Cerebellar cortex (tissue), 1 donor: Measurements from ENCODE around the gene CHST3.
A peak's percentile ranks its signal among the peaks of the same experiment; 100 is the strongest.
"Not testable (repeated sequence)": the region's sequence is repeated elsewhere in the genome, so short reads cannot be mapped to it uniquely, and the experiment has no call there.

Experiments used
- DNase-seq: peaks from one replicate; pipeline ENCODE4 v3.0.0-alpha.2; 2015; ENCODE audit warnings: low spot score

The CHST3 gene

DNA sequence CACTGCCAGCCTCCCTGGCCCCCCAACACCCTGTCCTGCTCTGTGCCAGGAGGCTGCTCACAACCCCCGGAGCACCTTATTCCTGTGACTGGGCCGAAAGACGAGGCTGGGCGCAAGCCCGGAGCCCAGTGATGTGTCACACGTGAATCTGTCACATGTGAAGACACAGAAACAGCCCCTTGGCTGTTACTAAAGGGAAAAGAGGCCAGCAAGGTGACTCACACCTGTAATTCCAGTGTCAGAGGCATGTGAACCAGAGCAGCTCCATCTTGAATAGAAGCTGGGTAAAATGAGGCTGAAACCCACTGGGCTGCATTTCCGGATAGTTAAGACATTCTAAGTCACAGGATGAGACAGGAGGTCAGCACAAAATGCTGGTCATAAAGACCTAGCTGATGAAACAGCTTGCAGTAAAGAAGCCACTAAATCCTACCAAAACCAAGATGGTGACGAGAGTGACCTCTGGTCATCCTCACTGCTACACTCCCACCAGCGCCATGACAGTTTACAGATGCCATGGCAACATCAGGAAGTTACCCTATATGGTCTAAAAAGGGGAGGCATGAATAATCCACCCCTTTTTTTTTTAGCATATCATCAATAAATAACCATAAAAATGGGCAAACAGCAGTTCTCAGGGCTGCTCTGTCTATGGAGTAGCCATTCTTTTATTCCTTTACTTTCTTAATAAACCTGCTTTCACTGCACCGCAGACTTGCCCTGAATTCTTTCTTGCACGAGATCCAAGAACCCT, 68.4 kb downstream of the CHST3 start:
- not testable (repeated sequence) for DNase-seq

DNA sequence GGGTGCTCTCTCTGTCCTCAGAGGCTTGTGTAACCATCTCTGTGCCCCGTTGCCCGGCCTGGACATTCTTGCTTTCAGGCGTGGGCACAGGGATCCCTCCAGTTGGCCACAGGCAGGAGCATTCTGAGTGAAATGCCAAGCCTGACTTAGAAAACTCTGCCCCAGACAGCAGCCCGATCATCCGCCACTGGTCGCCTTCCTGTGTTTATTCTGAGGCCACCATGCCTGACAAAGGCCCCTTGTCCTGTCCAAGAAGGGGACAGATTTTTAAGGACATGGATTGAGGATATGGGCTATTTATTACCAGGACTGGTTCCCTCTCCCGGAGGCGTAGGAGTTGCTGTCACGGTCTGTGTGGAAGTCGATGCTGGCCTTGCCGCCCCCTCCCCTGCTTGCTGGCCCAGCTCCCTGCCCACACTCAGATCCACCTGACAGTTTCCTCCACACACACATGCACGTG, 69.9 kb downstream of the CHST3 start:
- DNase-seq: no peak

DNA sequence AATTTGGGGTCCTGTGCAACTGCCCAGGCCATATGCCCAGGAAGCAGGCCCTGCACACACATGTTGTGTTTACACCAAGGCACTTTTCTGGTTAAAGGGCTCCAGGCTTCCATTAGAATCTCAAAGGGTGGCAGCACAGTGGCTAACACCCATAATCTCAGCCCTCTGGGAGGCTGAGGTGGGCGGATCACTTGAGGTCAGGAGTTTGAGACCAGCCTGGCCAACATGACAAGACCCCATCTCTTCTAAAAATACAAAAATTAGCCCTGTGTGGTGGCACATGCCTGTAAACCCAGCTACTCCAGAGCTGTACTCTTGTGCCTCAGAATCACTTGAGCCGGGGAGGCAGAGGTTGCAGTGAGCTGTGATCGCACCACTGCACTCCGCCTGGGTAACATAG, 70.6 kb downstream of the CHST3 start:
- DNase-seq: no peak

DNA sequence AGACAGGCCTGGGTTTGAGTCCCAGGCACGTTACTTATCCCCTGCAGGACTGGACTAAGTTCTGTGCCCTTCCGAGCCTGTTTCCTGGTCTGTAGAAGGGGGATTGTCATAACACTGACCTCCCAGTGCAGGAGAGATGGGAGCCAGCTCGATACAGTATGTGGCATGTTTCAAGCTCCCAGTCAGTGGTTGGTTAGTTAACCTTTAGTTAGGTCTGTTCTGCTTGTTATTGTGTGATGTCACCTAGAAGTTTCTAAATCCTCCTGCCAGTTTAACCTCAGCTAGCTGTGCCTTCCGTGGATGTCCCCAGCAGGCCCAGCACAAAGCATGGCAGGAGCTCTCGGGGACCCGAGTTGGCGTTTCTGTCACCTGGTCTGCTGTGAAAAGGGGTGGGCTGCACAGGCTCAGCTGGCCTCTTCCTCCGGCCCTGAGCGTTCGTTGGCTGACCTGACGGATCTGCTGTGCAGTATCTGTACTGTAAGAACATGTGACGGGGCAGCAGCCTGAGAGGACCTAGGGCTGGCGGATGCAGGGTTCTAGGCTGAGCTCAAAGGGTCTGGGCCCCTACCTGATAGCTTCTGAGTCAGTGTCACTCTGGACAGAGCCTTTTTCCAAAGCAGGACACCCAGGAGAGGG, 71.2 kb downstream of the CHST3 start:
- no peak for DNase-seq

DNA sequence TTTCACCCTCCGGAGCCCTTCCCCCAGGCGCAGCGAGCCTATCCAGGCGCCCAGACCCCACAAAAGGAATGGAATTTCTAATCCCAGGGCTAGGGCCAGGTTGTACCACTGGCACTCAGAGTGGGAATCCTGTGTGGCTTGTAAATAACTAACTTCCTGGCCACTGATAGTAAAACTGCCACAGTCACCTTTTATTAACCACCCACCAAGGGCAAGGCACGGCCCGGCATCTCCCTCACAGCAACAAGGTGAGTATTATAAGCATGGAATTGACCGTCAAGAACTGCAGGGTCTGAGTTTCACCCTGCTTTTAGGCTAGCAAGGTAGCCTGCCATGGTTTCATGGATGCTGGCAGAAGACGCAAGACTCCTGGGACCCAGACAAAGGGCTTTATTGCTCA, 73.1 kb downstream of the CHST3 start:
- DNase-seq: no peak

DNA sequence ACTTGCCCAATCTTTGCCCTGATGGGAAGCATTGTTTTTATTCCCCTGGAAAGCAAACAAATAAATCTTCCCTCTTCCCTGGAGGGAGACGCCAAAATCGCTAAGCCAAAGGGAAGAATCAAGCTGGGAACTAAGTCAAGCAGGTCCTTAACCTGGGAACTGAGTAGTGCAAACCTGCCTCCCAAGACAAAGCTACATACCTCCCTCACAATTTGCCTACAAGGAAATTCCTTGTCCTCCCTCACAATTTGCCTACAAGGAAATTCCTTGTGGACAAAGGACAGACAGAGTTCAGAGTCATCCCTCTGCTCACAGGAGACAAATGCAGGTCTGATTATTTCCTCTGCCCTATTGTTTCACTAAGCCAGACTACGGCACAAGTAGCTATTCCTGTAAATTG, 73.6 kb downstream of the CHST3 start:
- no peak for DNase-seq

DNA sequence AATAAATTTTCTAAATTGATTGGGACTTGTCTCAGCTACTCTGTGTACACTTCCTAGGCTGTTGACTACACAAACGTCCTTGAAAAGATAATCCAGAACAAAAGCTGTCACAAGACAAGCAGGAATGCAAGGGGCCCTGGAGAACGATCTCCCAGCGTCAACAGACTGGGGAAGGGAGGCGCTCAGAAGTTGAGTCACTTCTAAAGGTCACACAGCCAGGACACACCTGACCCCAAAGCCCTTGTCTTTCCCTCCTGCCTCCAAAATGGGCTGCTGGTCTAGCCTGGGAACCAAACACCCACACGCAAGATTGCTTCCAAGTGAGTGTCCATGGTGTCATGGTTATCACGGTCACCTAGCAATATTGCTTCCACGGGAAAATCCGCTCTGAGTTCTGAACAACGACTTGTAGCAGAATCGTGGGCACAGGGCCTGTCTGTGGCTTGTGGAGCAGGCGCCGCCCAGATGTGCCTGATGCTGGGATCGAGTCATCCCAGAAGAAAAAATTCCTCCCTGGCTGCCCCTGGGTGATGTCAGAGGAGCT, 74.3 kb downstream of the CHST3 start:
- DNase-seq: no peak

DNA sequence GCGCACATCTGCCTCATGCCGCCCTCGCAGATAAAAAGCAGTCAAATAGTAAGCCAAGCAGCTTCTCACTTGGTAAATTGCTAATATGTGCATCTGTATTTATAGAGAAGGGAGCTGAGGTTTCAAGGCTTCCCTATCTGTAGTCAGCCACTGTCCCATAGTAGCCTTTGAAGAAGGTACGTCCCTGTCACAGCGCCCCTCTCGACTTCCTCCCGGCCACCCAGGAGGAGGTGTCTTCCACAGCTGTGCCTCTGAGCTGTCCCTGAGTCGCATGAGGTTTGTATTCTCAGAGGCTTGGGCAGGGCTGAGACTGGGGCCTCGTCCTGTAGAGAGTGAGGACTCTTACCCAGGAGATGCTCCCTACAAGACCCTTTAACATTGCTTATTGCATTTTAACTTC, 75.2 kb downstream of the CHST3 start:
- no peak for DNase-seq

DNA sequence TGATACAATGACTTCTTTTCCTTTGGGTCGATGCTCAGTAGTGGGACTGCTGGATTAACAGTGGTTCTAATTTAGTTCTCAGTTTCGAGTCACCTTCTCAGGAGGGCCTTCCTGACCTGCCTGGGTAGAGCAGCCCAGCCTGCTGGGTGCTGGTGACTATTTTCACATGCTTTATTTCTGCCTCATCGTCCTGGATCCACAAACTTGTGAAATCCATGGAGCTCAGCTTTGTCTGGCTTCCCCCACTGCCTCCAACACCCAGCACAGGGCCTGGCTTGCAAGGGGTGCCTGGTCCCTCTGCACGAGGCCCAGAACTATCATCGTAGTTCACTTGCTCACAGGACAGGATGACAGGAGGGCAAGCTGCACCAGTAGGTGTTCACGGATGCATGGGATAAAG, 77.3 kb downstream of the CHST3 start:
- no peak for DNase-seq

DNA sequence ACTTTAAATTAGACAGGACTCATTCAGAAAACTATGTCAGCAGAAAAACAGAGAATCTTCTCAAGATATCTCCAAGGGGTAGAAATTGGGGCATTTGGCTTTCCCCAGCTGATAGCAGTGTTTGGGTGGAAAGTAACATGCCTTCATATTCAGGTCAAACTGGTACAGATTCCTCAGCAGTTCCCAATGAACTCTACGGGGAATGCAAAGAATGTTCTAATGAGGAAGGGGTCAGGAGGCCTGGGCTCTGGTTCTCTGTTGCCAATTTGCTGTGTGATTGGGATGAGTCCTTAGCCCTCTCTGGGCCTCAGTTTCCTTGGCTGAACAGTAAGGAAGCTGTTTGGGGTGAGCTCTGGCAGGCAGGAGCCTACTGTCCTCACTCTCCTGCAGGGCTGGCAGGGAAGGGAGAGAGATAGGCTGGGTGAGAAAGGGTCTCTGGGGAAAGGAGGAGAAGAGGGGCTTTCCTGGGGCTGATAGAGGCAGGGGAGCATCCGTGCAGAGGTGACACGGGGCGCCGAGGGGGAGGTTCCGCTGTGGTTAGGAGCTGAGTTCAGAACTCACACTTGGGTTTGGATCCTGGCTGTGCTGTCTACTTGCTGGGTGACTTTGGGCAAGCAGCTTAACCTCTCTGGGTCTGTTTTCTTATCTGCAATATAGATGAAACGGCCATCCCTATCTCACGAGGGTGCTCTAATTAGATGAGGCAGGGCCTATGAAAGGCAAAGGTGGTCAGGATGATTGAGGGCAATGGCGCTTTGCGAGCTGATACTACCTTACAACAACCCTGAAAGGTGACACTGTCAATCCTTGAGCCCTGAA, 79.0 kb downstream of the CHST3 start:
- no peak for DNase-seq

DNA sequence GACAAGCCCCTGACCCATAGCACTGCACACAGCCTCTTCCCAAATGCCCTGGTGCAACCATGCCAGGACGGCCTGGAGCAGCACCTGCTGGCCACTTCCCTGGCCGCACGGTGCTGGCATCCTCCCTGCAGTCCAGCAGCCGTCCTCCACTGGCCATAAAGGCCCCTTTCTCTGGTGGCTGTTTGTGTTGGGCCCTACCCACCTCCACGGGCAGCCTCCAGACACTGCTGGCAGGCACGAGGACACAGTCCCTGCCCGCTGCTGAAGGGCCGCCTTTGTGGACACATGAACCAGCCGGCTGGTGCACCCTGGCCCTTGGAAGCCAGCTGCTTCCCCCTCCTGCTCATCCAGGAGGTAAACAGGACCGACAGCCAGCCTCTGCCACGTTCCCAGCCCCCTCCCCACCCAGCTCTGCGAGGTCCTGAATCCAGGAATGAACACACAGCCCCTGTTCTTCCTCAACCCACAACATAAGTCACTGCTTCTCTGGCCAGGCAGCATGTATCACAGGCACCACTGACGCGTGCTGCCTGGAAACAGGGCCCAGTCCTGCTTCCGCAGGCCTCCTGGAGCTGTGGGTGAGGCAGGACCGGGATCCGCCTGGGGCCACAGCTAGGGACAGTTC, 80.3 kb downstream of the CHST3 start:
- DNase-seq: peak; percentile 64

DNA sequence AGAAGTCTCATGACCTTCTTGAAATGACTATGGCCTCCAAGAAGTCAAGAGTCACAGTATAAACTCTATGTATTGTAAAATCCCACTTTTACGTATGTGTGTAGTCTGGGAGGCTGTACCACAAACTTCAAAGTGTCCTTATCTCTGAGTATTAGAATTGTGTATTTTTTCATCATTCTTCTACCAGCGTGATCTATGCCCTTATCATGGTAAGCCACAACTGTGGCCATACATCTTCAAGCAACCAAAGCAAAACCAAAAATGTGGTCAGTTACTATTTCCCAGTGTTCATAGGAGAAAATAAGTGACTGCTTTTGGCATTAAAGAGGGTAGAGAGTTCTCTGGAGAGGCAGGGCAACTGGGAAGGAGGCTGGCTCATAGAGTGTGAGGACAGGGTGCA, 81.4 kb downstream of the CHST3 start:
- no peak for DNase-seq

DNA sequence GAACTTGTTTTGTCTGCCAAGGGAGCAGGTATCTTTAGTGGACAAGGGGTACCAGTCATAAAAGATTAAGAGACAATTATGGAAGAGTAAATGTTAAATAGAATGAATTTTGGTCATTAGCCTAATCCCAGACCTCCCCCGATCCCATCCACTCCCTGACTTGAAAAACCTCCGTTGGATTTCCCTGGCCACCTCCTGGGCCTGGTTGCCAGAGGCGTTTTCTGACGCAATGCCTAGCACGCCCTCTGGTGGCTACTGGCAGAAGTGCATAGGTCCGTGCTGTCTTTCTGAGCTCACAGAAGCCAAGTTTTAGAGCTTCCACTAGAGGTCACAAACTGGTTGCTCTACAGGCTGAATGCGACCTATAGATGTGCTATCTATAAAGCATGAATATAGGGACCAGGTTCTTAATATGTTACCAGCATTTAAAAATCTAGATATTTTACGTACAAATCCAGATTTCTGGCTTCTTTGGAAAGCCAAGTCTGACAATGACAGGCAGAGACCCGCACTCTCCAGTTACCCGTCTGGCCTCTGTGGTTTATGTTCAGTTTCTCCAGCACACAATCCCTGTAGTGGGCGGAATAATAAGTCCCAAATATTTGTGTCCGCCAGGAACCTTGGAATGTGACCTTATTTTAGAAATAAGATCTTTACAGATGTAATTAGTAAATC, 84.4 kb downstream of the CHST3 start:
- DNase-seq: peak; percentile 97

DNA sequence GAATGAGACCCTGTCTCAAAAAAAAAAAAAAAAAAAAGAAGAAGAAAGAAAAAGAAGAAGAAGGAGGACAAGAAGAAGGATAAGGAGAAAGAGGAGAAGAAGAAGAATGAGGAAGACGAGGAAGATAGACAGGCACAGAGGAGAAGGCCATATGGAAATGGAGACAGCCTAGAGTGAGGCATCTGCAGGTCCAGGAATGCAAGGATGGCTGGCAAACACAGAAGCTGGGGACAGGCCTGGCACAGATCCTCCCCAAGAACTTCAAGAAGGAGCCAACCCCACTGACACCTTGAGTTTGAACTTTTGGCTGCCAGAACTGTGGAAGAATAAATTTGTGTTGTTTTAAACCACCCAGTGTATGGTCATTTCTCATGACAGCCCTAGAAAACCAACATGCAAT, 85.3 kb downstream of the CHST3 start:
- no peak for DNase-seq

DNA sequence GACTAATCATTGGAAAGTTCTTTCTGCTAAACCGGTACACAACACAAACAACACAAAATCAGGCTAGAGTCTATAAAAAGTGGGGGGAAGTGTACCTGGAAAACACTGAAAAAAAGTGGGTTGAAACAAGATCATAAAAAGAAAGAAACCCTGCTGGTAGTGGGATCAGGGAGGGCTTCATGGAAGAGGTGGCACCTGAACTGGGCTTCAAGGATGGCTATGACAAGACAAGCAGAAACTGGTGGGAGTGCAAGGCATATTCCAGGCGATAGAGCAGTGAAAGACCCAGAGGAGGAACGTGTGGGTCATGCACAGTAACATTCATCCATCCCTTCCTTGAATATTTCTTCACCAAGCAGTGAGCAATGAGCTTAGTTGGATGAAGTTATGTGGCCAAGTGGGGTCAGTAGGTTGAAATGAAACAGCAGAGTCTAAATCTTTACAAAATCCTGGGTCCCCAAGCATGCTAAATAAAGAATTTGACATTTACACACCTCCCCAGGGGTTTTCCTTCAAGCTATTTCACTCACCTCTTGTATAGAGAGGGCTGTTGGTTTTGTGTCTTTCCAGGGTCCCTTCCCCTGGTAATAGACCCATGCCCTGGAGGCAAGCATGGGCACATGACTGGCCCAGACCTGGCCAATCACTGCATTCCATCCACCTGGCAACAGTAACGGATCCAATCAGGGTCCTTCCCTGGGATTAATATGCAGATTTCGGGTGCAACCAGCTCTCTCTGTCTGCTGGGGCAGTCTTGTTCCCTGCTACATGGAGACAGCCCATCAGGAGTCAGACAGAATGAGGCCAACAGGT, 86.0 kb downstream of the CHST3 start:
- DNase-seq: peak; percentile 54

DNA sequence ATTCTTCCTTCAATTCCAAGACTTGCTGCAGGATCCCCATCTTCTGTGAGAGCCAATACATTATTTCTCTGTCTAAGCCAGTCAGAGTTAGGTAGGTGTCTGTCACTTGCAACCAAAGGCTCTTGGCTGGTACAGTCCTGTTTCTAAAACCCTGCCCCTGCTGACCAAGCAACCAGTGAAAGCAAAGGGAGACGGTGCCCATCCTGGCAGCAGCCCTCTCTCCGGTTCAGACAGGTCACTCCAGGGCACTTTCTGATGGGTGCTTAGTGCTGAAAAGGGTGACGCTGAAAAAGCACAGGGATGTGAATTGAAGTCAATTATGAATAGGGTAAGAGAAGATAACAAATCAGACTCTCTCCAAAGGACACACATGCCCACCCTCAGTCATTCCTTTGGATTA, 86.7 kb downstream of the CHST3 start:
- no peak for DNase-seq

DNA sequence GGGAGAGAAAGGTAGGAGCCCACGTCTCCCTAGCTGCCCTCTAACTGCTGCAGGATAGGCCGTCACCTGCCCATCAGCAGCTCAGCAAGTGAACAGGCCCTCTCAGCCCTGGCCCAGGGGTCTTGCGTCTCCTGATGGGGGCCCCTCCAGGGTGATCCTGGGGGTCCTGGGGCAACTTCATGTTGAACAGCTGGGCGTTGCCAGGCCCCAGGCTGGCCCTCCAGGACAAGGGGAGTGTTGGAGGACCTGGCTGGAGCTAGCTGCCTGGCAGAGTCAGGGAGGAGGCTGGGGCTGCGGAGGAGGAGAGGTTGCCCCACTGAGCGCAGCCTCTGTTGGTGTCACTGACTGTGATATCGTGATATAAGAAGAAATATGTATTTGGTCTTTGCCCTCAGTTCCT, 89.5 kb downstream of the CHST3 start:
- no peak for DNase-seq

DNA sequence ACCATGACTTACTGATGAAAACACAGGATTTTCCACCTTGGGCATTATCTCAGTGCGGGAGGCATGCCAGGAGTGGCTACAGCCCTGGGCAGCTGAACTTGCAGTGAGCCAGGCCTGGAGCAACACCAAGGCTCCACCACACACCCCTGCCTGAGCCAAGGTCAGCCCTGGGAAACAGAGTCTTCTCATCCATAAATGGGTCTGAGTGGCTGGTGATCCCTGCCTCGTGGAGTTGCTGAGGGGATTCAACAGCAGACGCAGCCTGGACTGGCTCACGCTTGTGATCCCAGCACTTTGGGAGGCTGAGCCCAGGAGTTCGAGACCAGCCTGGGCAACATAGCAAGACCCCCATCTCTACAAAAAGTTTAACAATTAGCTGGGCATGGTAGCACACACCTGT, 91.9 kb downstream of the CHST3 start:
- DNase-seq: no peak

DNA sequence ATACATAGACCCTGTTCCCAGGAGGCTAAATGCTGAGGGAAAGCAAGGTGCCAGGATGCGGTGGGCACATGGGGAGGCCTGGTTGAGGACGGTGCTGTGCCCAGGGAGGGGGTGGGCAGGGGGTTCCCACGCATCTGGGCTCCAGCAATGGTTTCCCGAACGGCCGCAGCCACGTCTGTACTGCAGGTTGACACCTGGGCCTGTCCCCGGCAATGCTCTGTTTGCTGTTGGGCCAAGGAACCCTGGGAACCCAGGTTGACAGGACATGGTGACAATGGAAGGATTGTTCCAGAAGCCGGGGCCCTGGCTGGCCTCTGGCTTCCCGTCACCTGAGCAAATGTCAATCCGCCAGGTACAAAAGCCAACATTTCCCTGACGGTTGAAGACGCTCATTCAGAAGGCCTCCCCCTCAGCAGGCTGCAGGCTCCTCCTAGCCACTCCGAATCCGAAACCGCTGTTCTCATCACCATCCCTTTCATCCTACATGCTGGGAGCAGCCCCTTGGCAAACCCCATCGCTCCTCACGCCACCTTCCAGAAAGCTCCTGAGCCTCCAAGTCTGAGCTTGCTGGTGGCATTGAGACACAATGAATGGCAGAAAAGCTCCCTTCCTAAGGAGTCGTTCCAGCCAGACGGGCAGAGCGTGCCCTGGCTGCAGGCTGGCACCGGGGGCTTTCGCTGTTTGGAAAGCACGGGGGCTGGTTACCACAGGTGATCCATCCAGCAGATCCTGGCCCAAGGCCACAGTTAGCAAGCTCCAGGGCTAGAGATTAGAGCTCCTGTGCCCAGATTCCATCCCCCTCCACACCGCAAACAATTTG, 92.9 kb downstream of the CHST3 start:
- peak; percentile 40 for DNase-seq

DNA sequence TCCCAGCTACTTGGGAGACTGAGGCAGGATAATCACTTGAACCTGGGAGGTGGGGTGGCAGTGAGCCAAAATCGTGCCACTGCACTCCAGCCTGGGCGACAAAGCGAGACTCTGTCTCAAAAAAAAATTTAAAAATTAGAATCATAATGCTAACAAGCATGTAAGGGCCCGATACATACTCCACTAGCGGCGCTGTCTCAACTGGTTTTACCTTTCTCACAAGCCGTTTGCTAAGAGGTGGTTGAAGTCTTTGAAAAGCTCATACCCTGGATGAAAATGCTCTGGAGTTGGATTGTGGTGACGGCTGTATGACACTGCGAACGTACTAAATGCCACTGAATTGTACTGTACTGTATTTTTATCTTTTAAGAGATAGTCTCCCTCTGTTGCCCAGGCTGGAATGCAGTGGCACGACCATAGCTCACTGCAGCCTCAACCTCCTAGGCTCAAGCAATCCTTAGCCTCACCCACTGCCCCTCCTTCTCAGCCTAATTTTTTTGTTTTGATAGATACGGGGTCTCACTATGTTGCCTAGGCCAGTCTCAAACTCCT, 94.2 kb downstream of the CHST3 start:
- DNase-seq: no peak
